BJ (cell line): ENCODE results near the gene KRT15. TPM values are rescaled to one million over a fixed set of nuclear protein-coding genes. Genes with fewer than 3 reads are reported as not detected.

ENCODE experiments used
- CTCF ChIA-PET: fragments of 350-600 bp; formaldehyde crosslinking; extraction: SDS; loops from one replicate; lab custom pipeline; 2021; ENCODE audit warnings: antibody characterized with exemption, inconsistent platforms; lab: Yijun Ruan, JAX
- POLR2A ChIA-PET: fragments of 300-600 bp; sonication (Branson Sonifier 250); formaldehyde crosslinking; extraction: SDS; loops from one replicate; lab custom pipeline; 2021; ENCODE audit warnings: antibody characterized with exemption; lab: Charles Lee
- DNase-seq: peaks from one replicate; pipeline ENCODE4 v3.0.0-alpha.2; 2011; ENCODE audit warnings: low read depth
- H3K27me3 ChIP-seq: 2 replicates; pipeline ENCODE4 v1.6.0; 2011; ENCODE audit warnings: low read length; ENCODE audit not compliant: control insufficient read depth, insufficient read depth
- H3K36me3 ChIP-seq: 2 replicates; pipeline ENCODE4 v1.5.1; 2011; ENCODE audit warnings: low read length; ENCODE audit not compliant: control insufficient read depth, insufficient read depth
- H3K4me3 ChIP-seq: 2 replicates; pipeline ENCODE4 v1.5.1; 2011; ENCODE audit warnings: low read depth, mild to moderate bottlenecking, control low read depth, low read length
- CTCF ChIP-seq: IDR thresholded peaks from 2 replicates; pipeline ENCODE4 v1.5.1; 2011; ENCODE audit warnings: low read depth, mild to moderate bottlenecking, control low read depth, inconsistent platforms, low read length, moderate library complexity; ENCODE audit not compliant: insufficient read depth
- polyA plus RNA-seq: library from polyadenylated mRNA; depleted of rRNA; stranded (reverse); fragments of >200 nt; gene quantifications from 2 replicates; pipeline ENCODE4 v1.2.3, GENCODE V29; 2011

The KRT15 gene
- polyA plus RNA-seq, 1 experiment, result 2.7 TPM

- TF ChIP-seq CTCF, result no peak
- DNase-seq, result no peak
- POLR2A ChIA-PET, result interaction anchor here (0.6 kb wide), 1 partner anchor 241 kb away, joined by 3 read pairs; no protein-coding TSS in a partner anchor
- Histone ChIP-seq H3K36me3 (no peaks in the 10 kb centered on the region), H3K4me3 (no peak overlapping the region), H3K27me3 (no peaks in the 10 kb centered on the region)
- CTCF ChIA-PET, result interaction anchor here (0.6 to 2.7 kb wide), 5 partner anchors 9 to 259 kb away, joined by 3 to 16 read pairs (median 4); no protein-coding TSS in a partner anchor
Measured at GRCh38 chr17:41539979-41540701, 21.4 kb upstream of the KRT15 start.

GRCh38 chr17:41539071-41539492, 20.4 kb upstream of the KRT15 start:
- H3K4me3 ChIP-seq, result no peak overlapping the region
- no peaks in the 10 kb centered on the region for H3K27me3 ChIP-seq
- DNase-seq, result no peak
- CTCF ChIA-PET, result interaction anchor here (1.7 to 2.6 kb wide), 2 partner anchors 10 to 109 kb away, joined by 8 to 9 read pairs; no protein-coding TSS in a partner anchor
- POLR2A ChIA-PET, result interaction anchor here (0.6 kb wide), 1 partner anchor 9 kb away, joined by 3 read pairs; no protein-coding TSS in a partner anchor
- H3K36me3 ChIP-seq, result no peaks in the 10 kb centered on the region
- no peak for TF ChIP-seq CTCF

- POLR2A ChIA-PET, result interaction anchor here (0.6 kb wide), 1 partner anchor 9 kb away, joined by 3 read pairs; no protein-coding TSS in a partner anchor
- no peak for DNase-seq
Measured at GRCh38 chr17:41538565-41538991, 19.9 kb upstream of the KRT15 start.

GRCh38 chr17:41537990-41538389, 19.3 kb upstream of the KRT15 start:
- CTCF ChIA-PET, result interaction anchor here (1.2 to 1.7 kb wide), 3 partner anchors 11 to 111 kb away, joined by 3 to 9 read pairs (median 6); no protein-coding TSS in a partner anchor
- H3K4me3 ChIP-seq, result no peak overlapping the region
- H3K36me3 ChIP-seq, result no peaks in the 10 kb centered on the region
- POLR2A ChIA-PET, result no interaction called here
- H3K27me3 ChIP-seq, result no peaks in the 10 kb centered on the region
- TF ChIP-seq CTCF, result no peak
- no peak for DNase-seq

More at GRCh38 chr17:41538565-41538991, 19.9 kb upstream of the KRT15 start:
- CTCF ChIA-PET, result interaction anchor here (1.7 to 2.6 kb wide), 2 partner anchors 11 to 110 kb away, joined by 8 to 9 read pairs; no protein-coding TSS in a partner anchor
- no peaks in the 10 kb centered on the region for H3K36me3 ChIP-seq
- no peak overlapping the region for H3K4me3 ChIP-seq
- H3K27me3 ChIP-seq, result no peaks in the 10 kb centered on the region
- no peak for TF ChIP-seq CTCF

GRCh38 chr17:41537614-41537954, 18.9 kb upstream of the KRT15 start:
- H3K36me3 ChIP-seq, result no peaks in the 10 kb centered on the region
- H3K4me3 ChIP-seq, result no peak overlapping the region
- POLR2A ChIA-PET, result no interaction called here
- no peaks in the 10 kb centered on the region for H3K27me3 ChIP-seq
- no peak for DNase-seq
- CTCF ChIA-PET, result interaction anchor here (1.0 to 1.7 kb wide), 4 partner anchors 12 to 125 kb away, joined by 3 to 9 read pairs (median 4); no protein-coding TSS in a partner anchor
- no peak for TF ChIP-seq CTCF
